ENCODE data around the gene TRAF7.
A peak's percentile ranks its signal among the peaks of the same experiment; 100 is the strongest.
"Not testable (repeated sequence)": the region's sequence is repeated elsewhere in the genome, so short reads cannot be mapped to it uniquely, and the experiment has no call there.

TRAF7 gene

GRCh38 chr16:2155091-2155950, at the start of gene TRAF7:
Gene TRAF7, plus strand, starts transcription at chr16:2155782. Its CDS starts 8,139 bp downstream, at chr16:2163921.
- H3K4me1 ChIP-seq (ENCODE audit: control insufficient read depth, insufficient read depth, low read length, unreplicated experiment): peaks cover 55% of the 10 kb centered on the region

GRCh38 chr16:2106211-2106610, 49.4 kb upstream of the TRAF7 start:
- H3K27ac ChIP-seq (ENCODE audit: low read depth, low read length): peak overlapping the region; percentile 68; the same call in 1 of the 2 replicates
- not testable (repeated sequence) for H3K4me3 ChIP-seq (ENCODE audit: low read depth, low read length); H3K79me2 ChIP-seq (ENCODE audit: control insufficient read depth, insufficient read depth, low read length, unreplicated experiment); H3K4me1 ChIP-seq (ENCODE audit: control insufficient read depth, insufficient read depth, low read length, unreplicated experiment); H2AFZ ChIP-seq (ENCODE audit: low read length, unreplicated experiment); H3K27me3 ChIP-seq (ENCODE audit: insufficient read depth, low read length); H3K36me3 ChIP-seq (ENCODE audit: insufficient read depth, low read length)

More at GRCh38 chr16:2155091-2155950, at the start of gene TRAF7:
- H3K36me3 ChIP-seq (ENCODE audit: insufficient read depth, low read length): peaks cover 30% of the 10 kb centered on the region
- H3K27ac ChIP-seq (ENCODE audit: low read depth, low read length): peak within 1 kb of the TSS; percentile 95
- no peak within 1 kb of the TSS for H2AFZ ChIP-seq (ENCODE audit: low read length, unreplicated experiment)
- H3K27me3 ChIP-seq (ENCODE audit: insufficient read depth, low read length): no peaks in the 10 kb centered on the region
- H3K4me3 ChIP-seq (ENCODE audit: low read depth, low read length): peak within 1 kb of the TSS; percentile 98
- H3K79me2 ChIP-seq (ENCODE audit: control insufficient read depth, insufficient read depth, low read length, unreplicated experiment): peaks cover 84% of the 10 kb centered on the region

GRCh38 chr16:2107121-2107790, 48.3 kb upstream of the TRAF7 start:
- H3K27ac ChIP-seq (ENCODE audit: low read depth, low read length): peak overlapping the region; percentile 90
- not testable (repeated sequence) for H3K27me3 ChIP-seq (ENCODE audit: insufficient read depth, low read length)

GRCh38 chr16:2107791-2108125, 47.8 kb upstream of the TRAF7 start:
- not testable (repeated sequence) for H3K79me2 ChIP-seq (ENCODE audit: control insufficient read depth, insufficient read depth, low read length, unreplicated experiment); H3K36me3 ChIP-seq (ENCODE audit: insufficient read depth, low read length); H3K4me1 ChIP-seq (ENCODE audit: control insufficient read depth, insufficient read depth, low read length, unreplicated experiment); H3K4me3 ChIP-seq (ENCODE audit: low read depth, low read length); H2AFZ ChIP-seq (ENCODE audit: low read length, unreplicated experiment); H3K27me3 ChIP-seq (ENCODE audit: insufficient read depth, low read length)
- peak overlapping the region; percentile 90; the same call in 1 of the 2 replicates for H3K27ac ChIP-seq (ENCODE audit: low read depth, low read length)

More at GRCh38 chr16:2107121-2107790, 48.3 kb upstream of the TRAF7 start:
- not testable (repeated sequence) for H3K4me1 ChIP-seq (ENCODE audit: control insufficient read depth, insufficient read depth, low read length, unreplicated experiment); H3K36me3 ChIP-seq (ENCODE audit: insufficient read depth, low read length); H2AFZ ChIP-seq (ENCODE audit: low read length, unreplicated experiment); H3K4me3 ChIP-seq (ENCODE audit: low read depth, low read length); H3K79me2 ChIP-seq (ENCODE audit: control insufficient read depth, insufficient read depth, low read length, unreplicated experiment)

- H3K79me2 ChIP-seq (ENCODE audit: control insufficient read depth, insufficient read depth, low read length, unreplicated experiment); H3K27ac ChIP-seq (ENCODE audit: low read depth, low read length); H2AFZ ChIP-seq (ENCODE audit: low read length, unreplicated experiment); H3K4me3 ChIP-seq (ENCODE audit: low read depth, low read length); H3K27me3 ChIP-seq (ENCODE audit: insufficient read depth, low read length); H3K36me3 ChIP-seq (ENCODE audit: insufficient read depth, low read length); H3K4me1 ChIP-seq (ENCODE audit: control insufficient read depth, insufficient read depth, low read length, unreplicated experiment): not testable (repeated sequence)
These were observed 46.9 kb upstream of the TRAF7 start for GRCh38 chr16:2108446-2109270.

- not testable (repeated sequence) for H3K27me3 ChIP-seq (ENCODE audit: insufficient read depth, low read length); H2AFZ ChIP-seq (ENCODE audit: low read length, unreplicated experiment); H3K79me2 ChIP-seq (ENCODE audit: control insufficient read depth, insufficient read depth, low read length, unreplicated experiment); H3K4me1 ChIP-seq (ENCODE audit: control insufficient read depth, insufficient read depth, low read length, unreplicated experiment); H3K27ac ChIP-seq (ENCODE audit: low read depth, low read length); H3K36me3 ChIP-seq (ENCODE audit: insufficient read depth, low read length); H3K4me3 ChIP-seq (ENCODE audit: low read depth, low read length)
These were observed 46.4 kb upstream of the TRAF7 start for GRCh38 chr16:2109271-2109580.

- not testable (repeated sequence) for H3K27ac ChIP-seq (ENCODE audit: low read depth, low read length); H3K4me1 ChIP-seq (ENCODE audit: control insufficient read depth, insufficient read depth, low read length, unreplicated experiment); H3K27me3 ChIP-seq (ENCODE audit: insufficient read depth, low read length); H3K79me2 ChIP-seq (ENCODE audit: control insufficient read depth, insufficient read depth, low read length, unreplicated experiment); H3K4me3 ChIP-seq (ENCODE audit: low read depth, low read length); H3K36me3 ChIP-seq (ENCODE audit: insufficient read depth, low read length); H2AFZ ChIP-seq (ENCODE audit: low read length, unreplicated experiment)
These were observed 45.7 kb upstream of the TRAF7 start for GRCh38 chr16:2109872-2110271.

GRCh38 chr16:2110332-2111008, 45.1 kb upstream of the TRAF7 start:
- not testable (repeated sequence) for H3K27ac ChIP-seq (ENCODE audit: low read depth, low read length)

GRCh38 chr16:2111009-2111353, 44.6 kb upstream of the TRAF7 start:
- H3K27me3 ChIP-seq (ENCODE audit: insufficient read depth, low read length); H3K36me3 ChIP-seq (ENCODE audit: insufficient read depth, low read length); H2AFZ ChIP-seq (ENCODE audit: low read length, unreplicated experiment); H3K4me1 ChIP-seq (ENCODE audit: control insufficient read depth, insufficient read depth, low read length, unreplicated experiment); H3K27ac ChIP-seq (ENCODE audit: low read depth, low read length); H3K4me3 ChIP-seq (ENCODE audit: low read depth, low read length); H3K79me2 ChIP-seq (ENCODE audit: control insufficient read depth, insufficient read depth, low read length, unreplicated experiment): not testable (repeated sequence)

More at GRCh38 chr16:2110332-2111008, 45.1 kb upstream of the TRAF7 start:
- not testable (repeated sequence) for H3K4me3 ChIP-seq (ENCODE audit: low read depth, low read length); H3K36me3 ChIP-seq (ENCODE audit: insufficient read depth, low read length); H3K4me1 ChIP-seq (ENCODE audit: control insufficient read depth, insufficient read depth, low read length, unreplicated experiment); H3K27me3 ChIP-seq (ENCODE audit: insufficient read depth, low read length); H2AFZ ChIP-seq (ENCODE audit: low read length, unreplicated experiment); H3K79me2 ChIP-seq (ENCODE audit: control insufficient read depth, insufficient read depth, low read length, unreplicated experiment)

GRCh38 chr16:2111412-2112335, 43.9 kb upstream of the TRAF7 start:
- H3K36me3 ChIP-seq (ENCODE audit: insufficient read depth, low read length); H3K27ac ChIP-seq (ENCODE audit: low read depth, low read length); H2AFZ ChIP-seq (ENCODE audit: low read length, unreplicated experiment); H3K4me1 ChIP-seq (ENCODE audit: control insufficient read depth, insufficient read depth, low read length, unreplicated experiment); H3K4me3 ChIP-seq (ENCODE audit: low read depth, low read length); H3K27me3 ChIP-seq (ENCODE audit: insufficient read depth, low read length); H3K79me2 ChIP-seq (ENCODE audit: control insufficient read depth, insufficient read depth, low read length, unreplicated experiment): not testable (repeated sequence)

All from ACC112 (cell line).